ENCODE data around the gene PCP4L1.

Gene PCP4L1

DNA sequence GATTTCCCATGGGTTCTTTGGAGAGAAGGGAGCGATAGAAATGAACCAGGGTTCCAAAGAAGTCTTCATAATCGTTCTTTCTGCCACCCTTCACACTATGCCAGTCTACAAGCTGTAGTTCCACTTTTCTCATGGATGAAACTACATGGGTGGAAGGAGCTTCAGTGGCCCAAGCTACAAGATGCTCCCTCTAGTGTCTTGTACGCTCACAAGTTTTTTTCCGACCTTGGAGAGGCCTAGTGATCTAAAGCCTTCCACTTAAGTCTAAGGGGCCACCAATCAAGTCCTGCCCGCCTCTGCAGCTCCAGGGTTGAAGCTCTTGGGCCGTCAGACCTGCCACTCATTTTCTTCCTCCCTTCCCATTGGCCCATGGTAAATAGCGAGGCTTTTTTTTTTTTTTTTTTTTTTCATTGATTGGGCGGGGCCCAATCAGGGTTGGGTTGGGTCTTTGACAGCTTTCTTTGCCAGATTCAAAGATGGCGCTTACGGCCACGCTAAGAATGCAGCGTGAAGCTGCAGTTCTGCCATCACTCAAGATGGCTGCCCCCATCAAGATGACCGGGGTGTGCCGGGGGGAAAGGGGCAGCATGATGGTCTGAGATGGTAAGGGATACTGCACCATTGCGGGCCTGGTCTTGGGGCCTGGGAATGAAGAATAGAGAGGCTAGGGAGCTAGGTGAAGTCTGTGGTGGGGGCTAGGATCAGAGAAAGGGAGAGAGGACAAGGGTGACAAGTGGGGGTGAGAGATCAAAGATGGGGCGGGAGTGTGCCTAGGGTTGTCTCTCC lies 32.8 kb upstream of the PCP4L1 start, which contains the start of gene TOMM40L:
Gene TOMM40L, plus strand, starts transcription at position 527 of the 786 bp plus-strand sequence. CDS start 430 bp downstream, outside the sequence.
- peak within 1 kb of the TSS; percentile 88 for H3K27ac ChIP-seq
- peak; percentile 83 for TF ChIP-seq CTCF (conservative IDR thresholded peaks at IDR 0.05)
- no peak for TF ChIP-seq ZFX (IDR thresholded peaks at IDR 0.05)

GRCh38 chr1:161226320-161226711 lies 32.2 kb upstream of the PCP4L1 start:
- no peak for TF ChIP-seq CTCF (conservative IDR thresholded peaks at IDR 0.05)
- no peak for TF ChIP-seq ZFX (IDR thresholded peaks at IDR 0.05)
- H3K27ac ChIP-seq = peak overlapping the region; percentile 88

- TF ChIP-seq ZFX (IDR thresholded peaks at IDR 0.05) (no peak), CTCF (conservative IDR thresholded peaks at IDR 0.05) (no peak)
- peak overlapping the region; percentile 88 for H3K27ac ChIP-seq
These were observed 31.8 kb upstream of the PCP4L1 start for GRCh38 chr1:161226759-161227158.

DNA sequence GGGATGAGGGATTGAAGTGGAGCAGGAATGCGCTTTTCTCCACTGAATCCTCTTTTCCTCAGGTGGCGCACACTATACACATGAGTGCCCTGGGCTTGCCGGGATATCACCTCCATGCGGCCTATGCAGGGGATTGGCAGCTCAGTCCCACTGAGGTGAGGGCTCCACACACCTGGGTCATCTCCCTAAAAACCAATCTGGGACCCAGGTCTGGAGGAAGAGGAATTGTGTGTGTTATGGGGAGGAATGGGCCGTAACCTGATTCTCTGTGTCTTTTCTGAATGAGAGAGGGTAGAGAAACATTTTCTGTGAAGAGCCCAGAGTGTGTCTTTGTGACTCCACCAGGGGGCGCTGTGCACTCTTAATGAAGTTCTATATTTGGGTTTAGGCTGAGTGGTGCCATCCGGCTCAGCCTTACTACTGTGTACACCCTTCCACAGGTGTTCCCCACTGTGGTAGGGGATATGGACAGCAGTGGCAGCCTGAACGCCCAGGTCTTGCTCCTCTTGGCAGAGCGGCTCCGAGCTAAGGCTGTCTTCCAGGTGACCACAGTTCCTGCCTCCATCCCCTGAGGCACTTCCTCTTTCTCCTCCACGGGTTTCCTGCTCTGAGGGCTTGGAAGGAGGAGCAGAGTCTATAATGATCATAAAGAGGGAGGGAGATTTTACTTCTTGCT lies 31.2 kb upstream of the PCP4L1 start:
- peak; percentile 94 for TF ChIP-seq CTCF (conservative IDR thresholded peaks at IDR 0.05)
- no peak for TF ChIP-seq ZFX (IDR thresholded peaks at IDR 0.05)
- H3K27ac ChIP-seq = peak overlapping the region; percentile 88

- H3K27ac ChIP-seq = peak overlapping the region; percentile 88
- TF ChIP-seq ZFX (IDR thresholded peaks at IDR 0.05) (no peak), CTCF (conservative IDR thresholded peaks at IDR 0.05) (no peak)
These were observed 30.5 kb upstream of the PCP4L1 start for GRCh38 chr1:161228032-161228431.

- no peak overlapping the region for H3K27ac ChIP-seq
- no peak; the same call in 1 of the 2 replicates for TF ChIP-seq CTCF (conservative IDR thresholded peaks at IDR 0.05)
- TF ChIP-seq ZFX (IDR thresholded peaks at IDR 0.05) = no peak
These were observed 28.6 kb upstream of the PCP4L1 start for GRCh38 chr1:161229896-161230295.

DNA sequence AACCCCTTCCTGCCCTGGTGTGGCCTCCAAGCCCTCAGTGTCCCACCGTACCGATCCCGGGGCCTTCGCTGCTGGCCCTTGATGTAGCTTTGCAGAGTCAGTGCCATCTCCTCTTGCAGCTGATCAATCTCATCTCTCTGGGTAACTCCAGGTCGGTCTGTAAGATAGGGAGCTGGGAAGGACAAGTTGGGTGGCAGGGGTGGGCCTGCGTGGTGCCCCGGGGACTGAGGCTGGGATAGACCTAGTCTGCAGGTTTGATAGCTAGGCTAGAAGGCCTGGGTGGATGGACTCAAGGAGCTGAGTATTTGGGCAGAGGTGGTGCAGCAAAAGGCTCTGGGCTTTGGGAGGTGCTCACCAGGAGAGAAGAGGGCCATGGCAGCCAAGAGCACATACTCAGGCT lies 27.8 kb upstream of the PCP4L1 start:
- no peak overlapping the region for H3K27ac ChIP-seq
- no peak for TF ChIP-seq CTCF (conservative IDR thresholded peaks at IDR 0.05)
- TF ChIP-seq ZFX (IDR thresholded peaks at IDR 0.05) = no peak

Data from C4-2B (cell line).